Neural cell (in vitro differentiated cells): ENCODE data around the gene PPL. TPM values are rescaled to one million over a fixed set of nuclear protein-coding genes. Genes with fewer than 3 reads are reported as not detected.

ENCODE experiments used
- H2AFZ ChIP-seq: fragments of 200-600, 300-800 bp; sonication (generic), shearing (Covaris generic); 2 replicates; pipeline ENCODE4 v1.6.0; 2014; ENCODE audit warnings: low read depth, mild to moderate bottlenecking, antibody characterized with exemption, low read length, moderate library complexity
- H3F3A ChIP-seq: fragments of 200-600 bp; shearing (Covaris generic); 2 replicates; pipeline ENCODE4 v1.6.1; 2016; ENCODE audit warnings: mild to moderate bottlenecking, moderate library complexity, mixed read lengths, antibody characterized with exemption, low read length; ENCODE audit not compliant: insufficient read depth, poor library complexity, severe bottlenecking
- H3K27ac ChIP-seq: fragments of 200-600, 300-800 bp; sonication (generic), shearing (Covaris generic); 2 replicates; pipeline ENCODE4 v1.5.1; 2014; ENCODE audit warnings: mild to moderate bottlenecking, low read length, moderate library complexity
- H3K27me3 ChIP-seq: fragments of 300-800, 200-600 bp; sonication (generic), shearing (Covaris generic); 2 replicates; pipeline ENCODE4 v1.6.0; 2014; ENCODE audit warnings: mild to moderate bottlenecking, low read depth, low read length, moderate library complexity; ENCODE audit not compliant: insufficient read depth
- H3K36me3 ChIP-seq: fragments of 300-800, 200-600 bp; sonication (generic), shearing (Covaris generic); 2 replicates; pipeline ENCODE4 v1.5.1; 2014; ENCODE audit warnings: mild to moderate bottlenecking, antibody characterized with exemption, low read length, moderate library complexity; ENCODE audit not compliant: insufficient read depth
- H3K4me2 ChIP-seq: fragments of 300-800, 200-600 bp; sonication (generic), shearing (Covaris generic); 2 replicates; pipeline ENCODE4 v1.6.0; 2014; ENCODE audit warnings: mild to moderate bottlenecking, low read length
- H3K4me3 ChIP-seq: fragments of 300-800, 200-600 bp; sonication (generic), shearing (Covaris generic); 2 replicates; pipeline ENCODE4 v1.5.1; 2014; ENCODE audit warnings: mild to moderate bottlenecking, low read length, moderate library complexity
- H3K79me2 ChIP-seq: fragments of 200-600 bp; shearing (Covaris generic); replicated peaks from 2 replicates; pipeline ENCODE4 v1.6.0; 2014; ENCODE audit warnings: mild to moderate bottlenecking, low read length, moderate library complexity; ENCODE audit not compliant: insufficient read depth
- H3K9ac ChIP-seq: fragments of 300-800, 200-600 bp; sonication (generic), shearing (Covaris generic); 2 replicates; pipeline ENCODE4 v1.6.1; 2016; ENCODE audit warnings: mild to moderate bottlenecking, low read length, mixed read lengths
- H3K9me2 ChIP-seq: fragments of 200-600 bp; shearing (Covaris generic); 2 replicates; pipeline ENCODE4 v1.6.1; 2016; ENCODE audit warnings: mild to moderate bottlenecking, low read length, mixed read lengths; ENCODE audit not compliant: insufficient read depth
- H3K9me3 ChIP-seq: fragments of 200-600, 300-800 bp; sonication (generic), shearing (Covaris generic); 2 replicates; pipeline ENCODE4 v1.6.1; 2016; ENCODE audit warnings: mild to moderate bottlenecking, mixed run types, low read length, moderate library complexity, mixed read lengths
- H4K20me1 ChIP-seq: fragments of 200-600 bp; shearing (Covaris generic); 2 replicates; pipeline ENCODE4 v1.6.1; 2016; ENCODE audit warnings: mild to moderate bottlenecking, mixed run types; ENCODE audit not compliant: insufficient read depth
- EP300 ChIP-seq: fragments of 450-650 bp; conservative IDR thresholded peaks from 2 replicates; pipeline ENCODE4 v1.6.1; 2014; ENCODE audit warnings: antibody characterized with exemption, mild to moderate bottlenecking, moderate library complexity; ENCODE audit not compliant: poor library complexity, severe bottlenecking
- EZH2 ChIP-seq: fragments of 200-600, 300-800 bp; shearing (Covaris generic), sonication (generic); IDR thresholded peaks from 2 replicates; pipeline ENCODE4 v1.6.1; 2014; ENCODE audit warnings: antibody characterized with exemption, low read length, borderline replicate concordance, mild to moderate bottlenecking; ENCODE audit not compliant: insufficient read depth, poor library complexity, severe bottlenecking
- MXI1 ChIP-seq: fragments of 450-650 bp; conservative IDR thresholded peaks from 2 replicates; pipeline ENCODE4 v1.6.1; 2014; ENCODE audit warnings: antibody characterized with exemption, mild to moderate bottlenecking; ENCODE audit not compliant: poor library complexity, severe bottlenecking
- POLR2AphosphoS5 ChIP-seq: IDR thresholded peaks from 2 replicates; pipeline ENCODE4 v1.6.1; 2012
- RAD21 ChIP-seq: fragments of 450-650 bp; conservative IDR thresholded peaks from 2 replicates; pipeline ENCODE4 v1.6.1; 2014; ENCODE audit warnings: antibody characterized with exemption, mild to moderate bottlenecking, moderate library complexity
- SMC3 ChIP-seq: fragments of 450-650 bp; conservative IDR thresholded peaks from 2 replicates; pipeline ENCODE4 v1.6.1; 2014; ENCODE audit warnings: antibody characterized with exemption, mild to moderate bottlenecking, moderate library complexity; ENCODE audit not compliant: poor library complexity
- TAF1 ChIP-seq: IDR thresholded peaks from 2 replicates; pipeline ENCODE4 v1.6.1; 2012; ENCODE audit warnings: low read depth
- polyA plus RNA-seq: library from polyadenylated mRNA; depleted of rRNA; stranded (reverse); fragments of >200 nt; gene quantifications from 2 replicates; pipeline ENCODE4 v1.2.3, GENCODE V29; 2014
- TF ChIP-seq, protein P1 (sequence below): IDR thresholded peaks from 2 replicates; pipeline ENCODE4 v1.6.1; 2012; ENCODE audit warnings: borderline replicate concordance
- TF ChIP-seq, protein P2 (sequence below): fragments of 450-650 bp; IDR thresholded peaks from 2 replicates; pipeline ENCODE4 v1.5.1; 2014; ENCODE audit warnings: antibody characterized with exemption, mild to moderate bottlenecking, moderate library complexity; ENCODE audit not compliant: poor library complexity, severe bottlenecking

Gene PPL
- polyA plus RNA-seq, 1 donor from 2014 or later = 0.81 TPM

DNA sequence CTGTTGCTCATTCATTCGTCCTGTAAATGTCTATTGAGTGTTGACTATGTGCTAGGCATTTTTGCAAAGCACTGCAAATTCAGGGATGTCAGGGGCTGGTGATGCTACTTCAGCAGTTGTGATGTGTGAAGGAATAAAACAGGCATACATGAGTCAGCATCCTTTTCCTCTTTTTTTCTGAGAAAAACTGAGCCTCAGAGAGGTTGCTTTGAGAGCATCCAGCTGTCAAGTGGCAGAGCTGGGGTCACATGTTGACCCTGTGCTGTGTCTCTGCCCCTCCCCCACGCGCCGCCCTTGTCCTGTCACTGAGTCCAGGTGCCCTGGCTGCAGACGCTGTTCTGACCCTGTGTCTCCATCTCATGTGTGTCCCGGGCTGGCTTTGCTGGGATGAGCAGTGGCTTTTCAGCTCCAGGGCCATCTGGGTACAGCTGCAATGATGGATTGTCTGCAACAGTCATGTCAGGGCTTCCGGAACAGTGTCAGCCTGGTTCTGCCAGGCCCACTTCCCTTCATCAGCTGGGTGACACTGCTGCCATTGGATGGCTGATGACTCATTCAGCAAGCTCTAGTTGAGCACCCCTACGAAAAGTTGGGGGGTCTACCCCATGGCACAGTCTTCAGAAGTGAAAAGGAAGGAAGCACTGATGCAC is 36.1 kb upstream of the PPL start:
- Histone ChIP-seq H3K4me2 (no peak overlapping the region), H3K27ac (no peak overlapping the region), H3K27me3 (no peaks in the 10 kb centered on the region), H3K36me3 (no peaks in the 10 kb centered on the region), H3K9me2 (no peaks in the 10 kb centered on the region), H3K79me2 (no peaks in the 10 kb centered on the region), H3K9me3 (peaks cover 4% of the 10 kb centered on the region), H3F3A (no peaks in the 10 kb centered on the region), H4K20me1 (no peaks in the 10 kb centered on the region), H2AFZ (no peak overlapping the region), H3K9ac (no peak overlapping the region), H3K4me3 (no peak overlapping the region)
- TF ChIP-seq POLR2AphosphoS5 = no peak
- no peak for TF ChIP-seq EP300
- TF ChIP-seq RAD21 = no peak
- no peak for TF ChIP-seq TAF1
- no peak for TF ChIP-seq SMC3
- TF ChIP-seq MXI1 = no peak
- TF ChIP-seq, protein P1, sequence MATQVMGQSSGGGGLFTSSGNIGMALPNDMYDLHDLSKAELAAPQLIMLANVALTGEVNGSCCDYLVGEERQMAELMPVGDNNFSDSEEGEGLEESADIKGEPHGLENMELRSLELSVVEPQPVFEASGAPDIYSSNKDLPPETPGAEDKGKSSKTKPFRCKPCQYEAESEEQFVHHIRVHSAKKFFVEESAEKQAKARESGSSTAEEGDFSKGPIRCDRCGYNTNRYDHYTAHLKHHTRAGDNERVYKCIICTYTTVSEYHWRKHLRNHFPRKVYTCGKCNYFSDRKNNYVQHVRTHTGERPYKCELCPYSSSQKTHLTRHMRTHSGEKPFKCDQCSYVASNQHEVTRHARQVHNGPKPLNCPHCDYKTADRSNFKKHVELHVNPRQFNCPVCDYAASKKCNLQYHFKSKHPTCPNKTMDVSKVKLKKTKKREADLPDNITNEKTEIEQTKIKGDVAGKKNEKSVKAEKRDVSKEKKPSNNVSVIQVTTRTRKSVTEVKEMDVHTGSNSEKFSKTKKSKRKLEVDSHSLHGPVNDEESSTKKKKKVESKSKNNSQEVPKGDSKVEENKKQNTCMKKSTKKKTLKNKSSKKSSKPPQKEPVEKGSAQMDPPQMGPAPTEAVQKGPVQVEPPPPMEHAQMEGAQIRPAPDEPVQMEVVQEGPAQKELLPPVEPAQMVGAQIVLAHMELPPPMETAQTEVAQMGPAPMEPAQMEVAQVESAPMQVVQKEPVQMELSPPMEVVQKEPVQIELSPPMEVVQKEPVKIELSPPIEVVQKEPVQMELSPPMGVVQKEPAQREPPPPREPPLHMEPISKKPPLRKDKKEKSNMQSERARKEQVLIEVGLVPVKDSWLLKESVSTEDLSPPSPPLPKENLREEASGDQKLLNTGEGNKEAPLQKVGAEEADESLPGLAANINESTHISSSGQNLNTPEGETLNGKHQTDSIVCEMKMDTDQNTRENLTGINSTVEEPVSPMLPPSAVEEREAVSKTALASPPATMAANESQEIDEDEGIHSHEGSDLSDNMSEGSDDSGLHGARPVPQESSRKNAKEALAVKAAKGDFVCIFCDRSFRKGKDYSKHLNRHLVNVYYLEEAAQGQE = no peak
- no peak for TF ChIP-seq EZH2
- TF ChIP-seq, protein P2, sequence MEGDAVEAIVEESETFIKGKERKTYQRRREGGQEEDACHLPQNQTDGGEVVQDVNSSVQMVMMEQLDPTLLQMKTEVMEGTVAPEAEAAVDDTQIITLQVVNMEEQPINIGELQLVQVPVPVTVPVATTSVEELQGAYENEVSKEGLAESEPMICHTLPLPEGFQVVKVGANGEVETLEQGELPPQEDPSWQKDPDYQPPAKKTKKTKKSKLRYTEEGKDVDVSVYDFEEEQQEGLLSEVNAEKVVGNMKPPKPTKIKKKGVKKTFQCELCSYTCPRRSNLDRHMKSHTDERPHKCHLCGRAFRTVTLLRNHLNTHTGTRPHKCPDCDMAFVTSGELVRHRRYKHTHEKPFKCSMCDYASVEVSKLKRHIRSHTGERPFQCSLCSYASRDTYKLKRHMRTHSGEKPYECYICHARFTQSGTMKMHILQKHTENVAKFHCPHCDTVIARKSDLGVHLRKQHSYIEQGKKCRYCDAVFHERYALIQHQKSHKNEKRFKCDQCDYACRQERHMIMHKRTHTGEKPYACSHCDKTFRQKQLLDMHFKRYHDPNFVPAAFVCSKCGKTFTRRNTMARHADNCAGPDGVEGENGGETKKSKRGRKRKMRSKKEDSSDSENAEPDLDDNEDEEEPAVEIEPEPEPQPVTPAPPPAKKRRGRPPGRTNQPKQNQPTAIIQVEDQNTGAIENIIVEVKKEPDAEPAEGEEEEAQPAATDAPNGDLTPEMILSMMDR = no peak

DNA sequence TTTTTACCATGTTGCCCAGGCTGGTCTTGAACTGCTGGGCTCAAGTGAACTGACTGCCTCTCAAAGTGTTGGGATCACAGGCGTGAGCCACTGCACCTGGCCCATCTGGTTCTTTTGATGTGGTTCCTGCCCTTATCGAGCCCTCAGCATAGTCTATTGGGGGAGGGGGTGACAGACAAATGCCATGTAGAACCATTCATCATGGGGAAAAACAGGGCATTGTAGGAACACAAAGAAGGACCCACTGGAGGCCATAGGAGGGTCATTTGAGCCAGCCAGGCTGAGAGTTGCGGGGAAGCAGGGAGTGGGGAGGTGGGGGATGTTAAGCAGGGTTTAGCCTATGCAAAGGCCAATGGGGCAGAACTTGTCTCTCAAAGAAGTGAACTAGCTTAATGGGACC is 33.1 kb upstream of the PPL start:
- Histone ChIP-seq H3F3A (no peaks in the 10 kb centered on the region), H3K36me3 (no peaks in the 10 kb centered on the region), H3K27me3 (no peaks in the 10 kb centered on the region), H3K4me3 (no peak overlapping the region), H4K20me1 (no peaks in the 10 kb centered on the region), H3K79me2 (no peaks in the 10 kb centered on the region), H3K4me2 (no peak overlapping the region), H3K27ac (no peak overlapping the region), H3K9me3 (no peaks in the 10 kb centered on the region), H3K9ac (no peak overlapping the region), H3K9me2 (no peaks in the 10 kb centered on the region), H2AFZ (no peak overlapping the region)
- TF ChIP-seq MXI1 (no peak), SMC3 (no peak), TAF1 (no peak), EP300 (no peak), RAD21 (no peak), EZH2 (no peak), POLR2AphosphoS5 (no peak)
- TF ChIP-seq, protein P1 = no peak
- TF ChIP-seq, protein P2 = no peak
